ENCODE data around the gene GOLIM4. TPM values are rescaled to one million over a fixed set of nuclear protein-coding genes. Genes with fewer than 3 reads are reported as not detected.
A peak's percentile ranks its signal among the peaks of the same experiment; 100 is the strongest.

The GOLIM4 gene
- total RNA-seq, 1 experiment from 2014 or later = 42.0 TPM

DNA sequence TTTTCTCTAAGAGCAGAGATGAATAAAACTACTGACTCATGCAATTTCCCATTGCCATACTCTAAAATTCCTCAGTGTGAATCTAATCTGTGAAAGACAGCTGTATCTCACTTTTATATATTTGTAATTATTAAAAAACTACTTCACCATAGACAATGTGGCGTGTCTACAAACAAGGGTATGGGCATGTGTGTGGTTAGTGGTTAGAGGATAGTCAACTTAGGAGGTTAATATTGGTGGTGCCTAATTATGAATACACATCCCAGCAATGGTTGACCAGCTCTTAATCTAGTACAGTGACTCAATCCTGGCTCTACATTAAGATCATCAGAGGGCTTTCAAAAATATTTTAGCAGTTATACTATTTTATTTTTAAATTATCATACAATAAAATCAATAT lies 94.5 kb downstream of the GOLIM4 start:
- DNase-seq (ENCODE audit: low spot score) = no peak

- DNase-seq (ENCODE audit: low spot score) = no peak
These were observed 97.5 kb downstream of the GOLIM4 start for GRCh38 chr3:167998253-167998652.

DNA sequence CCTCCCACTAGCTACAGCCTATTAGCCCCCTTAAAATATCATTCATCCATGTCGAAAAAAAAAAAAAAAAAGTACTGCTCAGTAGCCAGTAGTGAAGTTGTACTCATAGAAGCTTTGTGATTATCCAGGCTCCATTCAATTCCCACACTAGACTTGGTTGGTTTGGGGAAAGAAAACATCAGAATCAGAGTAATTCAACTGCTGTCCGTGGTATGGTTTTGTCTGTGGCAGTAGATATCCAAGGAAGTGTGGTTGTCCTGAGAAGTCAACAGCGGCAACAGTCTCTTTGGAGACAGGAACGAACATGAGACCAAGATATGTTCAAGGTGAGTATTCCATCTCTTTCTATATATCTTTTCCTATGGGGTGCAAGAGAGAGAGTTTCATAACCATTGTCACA lies 99.2 kb downstream of the GOLIM4 start:
- DNase-seq (ENCODE audit: low spot score) = no peak

GRCh38 chr3:167992381-167992780 lies 103.3 kb downstream of the GOLIM4 start:
- DNase-seq (ENCODE audit: low spot score) = no peak

GRCh38 chr3:167991213-167991612 lies 104.5 kb downstream of the GOLIM4 start:
- no peak for DNase-seq (ENCODE audit: low spot score)

DNA sequence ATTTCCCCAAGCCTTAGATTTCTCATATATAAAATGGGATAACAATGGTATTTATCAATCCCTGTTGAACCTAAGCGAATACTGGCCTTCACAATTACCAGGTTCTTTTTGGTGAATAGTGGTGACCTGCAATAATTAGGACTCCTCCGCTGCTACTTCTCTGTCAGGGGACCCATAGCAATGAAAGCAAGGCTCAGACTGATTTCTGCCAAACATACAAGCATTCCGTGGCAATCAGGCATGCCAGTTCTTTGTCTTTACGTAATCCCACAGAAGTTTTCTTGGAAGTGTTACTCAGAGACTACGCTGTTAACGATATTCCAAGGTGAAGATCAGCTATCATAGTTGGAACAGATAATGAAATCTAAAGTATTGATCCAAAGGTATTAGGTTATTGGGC lies 105.7 kb downstream of the GOLIM4 start:
- no peak for DNase-seq (ENCODE audit: low spot score)

DNA sequence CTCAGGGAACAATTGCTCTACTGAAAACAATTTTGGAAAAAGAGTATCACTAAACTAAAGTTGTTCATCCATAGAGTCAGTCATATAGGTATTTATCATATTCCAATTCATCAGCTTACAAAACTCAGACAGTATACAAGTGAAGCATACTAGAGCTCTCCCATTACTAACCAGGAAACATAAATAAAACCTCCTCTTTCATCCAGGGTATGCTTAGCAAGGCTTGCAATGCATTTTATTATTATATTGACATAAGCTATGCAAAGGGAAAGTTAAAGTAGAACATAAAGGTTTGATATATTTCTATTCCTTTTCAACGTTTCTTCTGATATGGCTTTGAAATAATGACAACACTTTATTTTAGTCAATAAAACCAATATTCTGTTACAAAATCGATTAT lies 106.7 kb downstream of the GOLIM4 start:
- no peak for DNase-seq (ENCODE audit: low spot score)

DNA sequence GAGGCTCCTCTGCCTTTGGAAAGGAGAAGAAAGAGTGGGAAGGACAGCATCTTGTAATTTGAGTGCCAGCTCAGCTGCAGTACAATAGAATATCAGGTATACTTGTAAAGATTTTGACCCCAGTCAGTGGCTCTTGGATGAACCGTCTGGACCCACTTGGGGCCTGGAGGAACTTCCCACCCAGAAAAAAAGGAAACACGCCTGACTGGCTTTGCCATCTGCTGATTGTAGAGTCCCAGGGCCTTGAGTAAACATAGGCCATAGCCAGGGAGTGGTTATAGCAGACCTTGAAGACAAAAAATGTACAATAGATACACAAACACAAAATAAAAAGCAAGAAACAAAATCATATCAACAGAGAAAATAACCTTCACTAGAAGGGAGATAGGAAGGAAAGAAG lies 112.1 kb downstream of the GOLIM4 start:
- DNase-seq (ENCODE audit: low spot score) = no peak

DNA sequence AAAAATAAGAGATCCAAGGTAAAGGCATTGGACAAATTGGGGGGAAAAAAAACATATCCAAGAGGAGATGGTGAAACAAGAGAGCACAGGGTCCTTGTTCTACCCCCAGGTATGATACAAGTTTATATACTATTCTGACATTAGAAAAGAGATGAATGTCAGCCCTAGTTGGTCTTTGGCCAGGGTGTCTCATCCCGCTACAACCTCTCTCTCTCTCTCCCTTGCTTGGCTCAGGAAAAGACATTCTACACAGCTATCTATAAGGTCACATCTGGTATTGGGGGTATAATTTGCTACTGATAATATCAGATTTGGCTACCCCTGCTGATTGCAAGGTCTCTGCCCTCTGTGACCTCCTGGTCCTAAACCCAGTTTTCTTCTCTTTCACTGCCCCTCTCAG lies 117.2 kb downstream of the GOLIM4 start:
- no peak for DNase-seq (ENCODE audit: low spot score)

- DNase-seq (ENCODE audit: low spot score) = peak; percentile 68
These were observed 117.7 kb downstream of the GOLIM4 start for GRCh38 chr3:167978071-167978470.

GRCh38 chr3:167976516-167977361 lies 119.0 kb downstream of the GOLIM4 start:
- no peak for DNase-seq (ENCODE audit: low spot score)

- DNase-seq (ENCODE audit: low spot score) = no peak
These were observed 121.8 kb downstream of the GOLIM4 start for GRCh38 chr3:167973901-167974300.

- DNase-seq (ENCODE audit: low spot score) = no peak
These were observed 122.7 kb downstream of the GOLIM4 start for GRCh38 chr3:167973046-167973445.

GRCh38 chr3:167972502-167972901 lies 123.2 kb downstream of the GOLIM4 start:
- DNase-seq (ENCODE audit: low spot score) = no peak

- DNase-seq (ENCODE audit: low spot score) = no peak
These were observed 126.2 kb downstream of the GOLIM4 start for GRCh38 chr3:167969548-167969947.

DNA sequence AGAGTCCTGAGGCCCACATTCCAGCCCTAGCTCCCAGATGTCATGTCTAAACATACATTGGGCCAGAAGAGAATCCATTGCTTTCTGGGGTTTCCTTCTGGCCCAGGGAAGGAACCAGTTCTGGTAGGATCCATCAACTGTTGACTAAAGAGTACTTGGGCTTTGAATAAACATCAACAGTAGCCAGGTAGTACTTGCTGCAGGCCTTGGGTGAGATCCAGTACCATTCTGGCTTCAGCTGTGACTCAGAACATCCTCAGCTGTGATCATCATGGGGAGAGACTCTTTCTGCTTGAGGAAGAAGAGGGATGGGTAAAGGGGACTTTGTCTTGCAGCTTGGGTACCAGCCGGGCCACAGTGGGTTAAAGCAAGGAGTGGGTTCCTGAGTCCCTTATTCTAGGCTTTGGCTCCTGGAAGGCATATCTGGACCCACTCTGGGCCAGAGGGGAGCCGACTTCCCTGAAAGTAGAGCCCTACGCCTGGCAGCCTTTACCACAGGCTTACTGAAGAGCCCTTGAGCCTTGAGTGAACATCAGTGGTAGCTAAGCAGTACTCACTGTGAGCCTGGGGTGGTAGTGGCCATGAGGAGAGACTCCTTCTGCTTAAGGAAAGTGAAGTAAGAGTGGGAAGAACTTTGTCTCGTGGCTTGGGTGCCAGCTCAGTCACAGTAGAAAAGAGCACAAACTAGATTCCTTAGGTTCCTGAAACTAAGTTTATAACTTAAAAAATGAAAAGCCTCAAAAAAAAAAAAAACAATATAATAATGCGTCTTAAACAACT lies 128.3 kb downstream of the GOLIM4 start:
- no peak for DNase-seq (ENCODE audit: low spot score)

Data from H4 (cell line).